Measurements from ENCODE around the gene THUMPD1.

- TF ChIP-seq, protein P1, sequence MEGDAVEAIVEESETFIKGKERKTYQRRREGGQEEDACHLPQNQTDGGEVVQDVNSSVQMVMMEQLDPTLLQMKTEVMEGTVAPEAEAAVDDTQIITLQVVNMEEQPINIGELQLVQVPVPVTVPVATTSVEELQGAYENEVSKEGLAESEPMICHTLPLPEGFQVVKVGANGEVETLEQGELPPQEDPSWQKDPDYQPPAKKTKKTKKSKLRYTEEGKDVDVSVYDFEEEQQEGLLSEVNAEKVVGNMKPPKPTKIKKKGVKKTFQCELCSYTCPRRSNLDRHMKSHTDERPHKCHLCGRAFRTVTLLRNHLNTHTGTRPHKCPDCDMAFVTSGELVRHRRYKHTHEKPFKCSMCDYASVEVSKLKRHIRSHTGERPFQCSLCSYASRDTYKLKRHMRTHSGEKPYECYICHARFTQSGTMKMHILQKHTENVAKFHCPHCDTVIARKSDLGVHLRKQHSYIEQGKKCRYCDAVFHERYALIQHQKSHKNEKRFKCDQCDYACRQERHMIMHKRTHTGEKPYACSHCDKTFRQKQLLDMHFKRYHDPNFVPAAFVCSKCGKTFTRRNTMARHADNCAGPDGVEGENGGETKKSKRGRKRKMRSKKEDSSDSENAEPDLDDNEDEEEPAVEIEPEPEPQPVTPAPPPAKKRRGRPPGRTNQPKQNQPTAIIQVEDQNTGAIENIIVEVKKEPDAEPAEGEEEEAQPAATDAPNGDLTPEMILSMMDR (conservative IDR thresholded peaks at IDR 0.05) = no peak
- TF ChIP-seq EZH2 (IDR thresholded peaks at IDR 0.05; ENCODE audit: low read depth) = no peak
Observed at GRCh38 chr16:20746461-20746860, 4.8 kb upstream of the THUMPD1 start.

Measured in PC-9 (cell line).